GM23338 (cell line): ENCODE data around the gene ATP6V1E1.

Experiments
- CREB1 ChIP-seq: fragments of 250-450 bp; sonication (Bioruptor Pico); IDR thresholded peaks from 2 replicates; pipeline ENCODE4 v1.5.0; 2020; ENCODE audit warnings: low read depth, mild to moderate bottlenecking, moderate library complexity
- CTCF ChIP-seq, 2 experiments: fragments of 200-600 bp in 1 of 2; sonication (generic) in 1 of 2; conservative IDR thresholded peaks; 2 replicates each; pipeline versions ENCODE4 v1.5.1 to v1.6.1; 2016 to 2017; ENCODE audit warnings: antibody characterized with exemption in 2 of 2, low read depth in 2 of 2, mild to moderate bottlenecking in 2 of 2, moderate library complexity in 1 of 2
- EZH2 ChIP-seq: fragments of 200-600 bp; sonication (generic); IDR thresholded peaks from one replicate; pipeline ENCODE4 v1.8.0; 2017; ENCODE audit warnings: antibody characterized with exemption, mild to moderate bottlenecking, low read depth; ENCODE audit not compliant: unreplicated experiment
- EZH2phosphoT487 ChIP-seq: fragments of 200-600 bp; sonication (generic); IDR thresholded peaks from one replicate; pipeline ENCODE4 v1.8.1; 2018; ENCODE audit warnings: antibody characterized with exemption; ENCODE audit not compliant: unreplicated experiment
- JUNB ChIP-seq: IDR thresholded peaks from one replicate; pipeline ENCODE4 v1.6.1; 2016; ENCODE audit warnings: antibody characterized with exemption; ENCODE audit not compliant: unreplicated experiment
- POLR2AphosphoS5 ChIP-seq: IDR thresholded peaks from 2 replicates; pipeline ENCODE4 v1.6.1; 2016; ENCODE audit warnings: antibody characterized with exemption, low read depth
- STAT1 ChIP-seq: IDR thresholded peaks from one replicate; pipeline ENCODE4 v1.6.1; 2016; ENCODE audit warnings: antibody characterized with exemption; ENCODE audit not compliant: unreplicated experiment
- ZNF114 ChIP-seq: fragments of 250-450 bp; sonication (Bioruptor Pico); IDR thresholded peaks from 2 replicates; pipeline ENCODE4 v1.5.0; 2020; ENCODE audit warnings: mild to moderate bottlenecking, moderate library complexity
- ZNF331 ChIP-seq: fragments of 250-450 bp; sonication (Bioruptor Pico); IDR thresholded peaks from 2 replicates; pipeline ENCODE4 v1.5.0; 2020; ENCODE audit warnings: low read depth, mild to moderate bottlenecking, moderate library complexity
- TF ChIP-seq, protein P1 (sequence below): IDR thresholded peaks from 2 replicates; pipeline ENCODE4 v1.6.1; 2016; ENCODE audit warnings: antibody characterized with exemption
- TF ChIP-seq, protein P2 (sequence below): IDR thresholded peaks from one replicate; pipeline ENCODE4 v1.6.1; 2018; ENCODE audit warnings: antibody characterized with exemption; ENCODE audit not compliant: unreplicated experiment

DNA sequence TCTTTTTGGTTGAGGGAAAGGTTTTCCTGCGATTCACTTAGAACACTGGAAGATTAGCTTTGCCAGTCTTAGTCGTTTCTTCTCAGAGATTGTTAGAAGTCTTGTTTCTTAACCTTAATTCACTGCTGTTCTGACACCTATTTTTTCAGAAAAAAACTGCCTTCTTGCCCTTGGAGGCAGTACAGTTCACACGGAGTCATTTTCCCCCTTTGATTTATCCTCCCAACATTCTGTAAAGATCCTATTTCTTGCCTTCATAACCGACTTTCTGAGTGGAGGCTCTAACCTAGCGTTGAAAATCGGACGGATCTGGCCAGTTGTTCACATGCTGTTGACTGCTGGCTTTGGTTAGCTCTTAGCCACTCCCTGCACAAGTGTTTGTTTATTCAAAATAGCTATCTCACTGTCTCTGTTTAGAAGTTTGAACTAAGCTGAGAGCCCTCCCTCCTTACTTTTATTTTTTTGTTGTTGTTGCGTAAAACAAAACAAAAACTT, 10.7 kb upstream of the ATP6V1E1 start:
- no peak for TF ChIP-seq EZH2
- TF ChIP-seq CTCF (conservative IDR thresholded peaks at IDR 0.05; ENCODE audit: low read depth in 2 of 2): no peak
- no peak for TF ChIP-seq EZH2phosphoT487
- TF ChIP-seq POLR2AphosphoS5: no peak
- TF ChIP-seq, protein P1, sequence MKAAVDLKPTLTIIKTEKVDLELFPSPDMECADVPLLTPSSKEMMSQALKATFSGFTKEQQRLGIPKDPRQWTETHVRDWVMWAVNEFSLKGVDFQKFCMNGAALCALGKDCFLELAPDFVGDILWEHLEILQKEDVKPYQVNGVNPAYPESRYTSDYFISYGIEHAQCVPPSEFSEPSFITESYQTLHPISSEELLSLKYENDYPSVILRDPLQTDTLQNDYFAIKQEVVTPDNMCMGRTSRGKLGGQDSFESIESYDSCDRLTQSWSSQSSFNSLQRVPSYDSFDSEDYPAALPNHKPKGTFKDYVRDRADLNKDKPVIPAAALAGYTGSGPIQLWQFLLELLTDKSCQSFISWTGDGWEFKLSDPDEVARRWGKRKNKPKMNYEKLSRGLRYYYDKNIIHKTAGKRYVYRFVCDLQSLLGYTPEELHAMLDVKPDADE: no peak
- no peak for TF ChIP-seq STAT1
- TF ChIP-seq, protein P2, sequence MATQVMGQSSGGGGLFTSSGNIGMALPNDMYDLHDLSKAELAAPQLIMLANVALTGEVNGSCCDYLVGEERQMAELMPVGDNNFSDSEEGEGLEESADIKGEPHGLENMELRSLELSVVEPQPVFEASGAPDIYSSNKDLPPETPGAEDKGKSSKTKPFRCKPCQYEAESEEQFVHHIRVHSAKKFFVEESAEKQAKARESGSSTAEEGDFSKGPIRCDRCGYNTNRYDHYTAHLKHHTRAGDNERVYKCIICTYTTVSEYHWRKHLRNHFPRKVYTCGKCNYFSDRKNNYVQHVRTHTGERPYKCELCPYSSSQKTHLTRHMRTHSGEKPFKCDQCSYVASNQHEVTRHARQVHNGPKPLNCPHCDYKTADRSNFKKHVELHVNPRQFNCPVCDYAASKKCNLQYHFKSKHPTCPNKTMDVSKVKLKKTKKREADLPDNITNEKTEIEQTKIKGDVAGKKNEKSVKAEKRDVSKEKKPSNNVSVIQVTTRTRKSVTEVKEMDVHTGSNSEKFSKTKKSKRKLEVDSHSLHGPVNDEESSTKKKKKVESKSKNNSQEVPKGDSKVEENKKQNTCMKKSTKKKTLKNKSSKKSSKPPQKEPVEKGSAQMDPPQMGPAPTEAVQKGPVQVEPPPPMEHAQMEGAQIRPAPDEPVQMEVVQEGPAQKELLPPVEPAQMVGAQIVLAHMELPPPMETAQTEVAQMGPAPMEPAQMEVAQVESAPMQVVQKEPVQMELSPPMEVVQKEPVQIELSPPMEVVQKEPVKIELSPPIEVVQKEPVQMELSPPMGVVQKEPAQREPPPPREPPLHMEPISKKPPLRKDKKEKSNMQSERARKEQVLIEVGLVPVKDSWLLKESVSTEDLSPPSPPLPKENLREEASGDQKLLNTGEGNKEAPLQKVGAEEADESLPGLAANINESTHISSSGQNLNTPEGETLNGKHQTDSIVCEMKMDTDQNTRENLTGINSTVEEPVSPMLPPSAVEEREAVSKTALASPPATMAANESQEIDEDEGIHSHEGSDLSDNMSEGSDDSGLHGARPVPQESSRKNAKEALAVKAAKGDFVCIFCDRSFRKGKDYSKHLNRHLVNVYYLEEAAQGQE: no peak
- no peak for TF ChIP-seq ZNF114 (CRISPR knock-in tag)
- no peak for TF ChIP-seq CREB1 (CRISPR knock-in tag)
- TF ChIP-seq JUNB: no peak
- TF ChIP-seq ZNF331: no peak
